A549 (cell line): ENCODE data around the gene SNRNP35.

Experiments used
- POLR2A ChIP-seq: IDR thresholded peaks from 2 replicates; pipeline ENCODE4 v1.6.1; 2012; ENCODE audit warnings: mild to moderate bottlenecking, low read length
- TF ChIP-seq, protein P1 (sequence below): fragments of >200 bp; sonication (Bioruptor Twin); formaldehyde crosslinking; IDR thresholded peaks from 3 replicates; pipeline ENCODE4 v1.5.1; 2016

DNA sequence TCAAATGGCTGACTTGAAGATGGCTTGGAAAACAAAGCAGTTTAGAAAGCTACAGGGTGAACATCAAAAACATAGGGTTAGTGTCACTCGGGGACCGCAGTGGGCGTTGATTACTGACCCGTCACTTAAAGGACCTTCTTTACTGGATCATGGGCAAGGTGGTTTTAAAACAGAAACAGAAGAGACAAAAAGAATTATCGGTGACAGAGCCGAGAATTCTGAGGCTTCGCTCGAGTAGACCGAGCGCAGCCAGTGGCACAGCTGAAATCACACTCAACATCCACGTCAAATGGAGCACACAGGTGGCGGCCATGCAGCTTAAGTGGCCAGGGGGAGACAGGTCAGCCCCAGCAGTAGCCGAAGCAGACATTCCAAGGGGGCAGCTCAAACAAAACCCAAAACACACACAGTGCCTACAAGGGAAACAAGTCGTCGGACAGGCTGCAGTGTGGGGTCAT lies 17.3 kb downstream of the SNRNP35 start:
- TF ChIP-seq, protein P1, sequence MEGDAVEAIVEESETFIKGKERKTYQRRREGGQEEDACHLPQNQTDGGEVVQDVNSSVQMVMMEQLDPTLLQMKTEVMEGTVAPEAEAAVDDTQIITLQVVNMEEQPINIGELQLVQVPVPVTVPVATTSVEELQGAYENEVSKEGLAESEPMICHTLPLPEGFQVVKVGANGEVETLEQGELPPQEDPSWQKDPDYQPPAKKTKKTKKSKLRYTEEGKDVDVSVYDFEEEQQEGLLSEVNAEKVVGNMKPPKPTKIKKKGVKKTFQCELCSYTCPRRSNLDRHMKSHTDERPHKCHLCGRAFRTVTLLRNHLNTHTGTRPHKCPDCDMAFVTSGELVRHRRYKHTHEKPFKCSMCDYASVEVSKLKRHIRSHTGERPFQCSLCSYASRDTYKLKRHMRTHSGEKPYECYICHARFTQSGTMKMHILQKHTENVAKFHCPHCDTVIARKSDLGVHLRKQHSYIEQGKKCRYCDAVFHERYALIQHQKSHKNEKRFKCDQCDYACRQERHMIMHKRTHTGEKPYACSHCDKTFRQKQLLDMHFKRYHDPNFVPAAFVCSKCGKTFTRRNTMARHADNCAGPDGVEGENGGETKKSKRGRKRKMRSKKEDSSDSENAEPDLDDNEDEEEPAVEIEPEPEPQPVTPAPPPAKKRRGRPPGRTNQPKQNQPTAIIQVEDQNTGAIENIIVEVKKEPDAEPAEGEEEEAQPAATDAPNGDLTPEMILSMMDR, result no peak
- no peak for TF ChIP-seq POLR2A
